K562 (cell line): ENCODE data around the gene IRF5. TPM values are rescaled to one million over a fixed set of nuclear protein-coding genes. Genes with fewer than 3 reads are reported as not detected.

ENCODE experiments used
- TEAD2 ChIP-seq: fragments of 450-650 bp; IDR thresholded peaks from 2 replicates; pipeline ENCODE4 v1.6.1; 2016; ENCODE audit warnings: missing genetic modification characterization, control low read depth, missing compliant biosample characterization
- polyA plus RNA-seq, 8 experiments: library from polyadenylated mRNA; depleted of rRNA in 4 of 8; stranded (reverse) in 5 of 8; unstranded in 3 of 8; fragments of >200 nt; fragmentation: Nextera tagmentation in 2 of 8; fragmentation: Illumina TruSeq in 1 of 8; extraction: Ambion mirVana in 2 of 8; extraction: Trizol in 1 of 8; gene quantifications; 2 replicates each; pipeline versions ENCODE4 v1.2.1 to v1.2.3, GENCODE V29; 2011 to 2014; ENCODE audit warnings: inconsistent platforms in 1 of 8, missing spikeins in 1 of 8
- total RNA-seq, 7 experiments: library from RNA; depleted of rRNA in 6 of 7; stranded (reverse); fragments of >200 nt in 6 of 7; fragmentation: Illumina TruSeq in 2 of 7; extraction: Trizol in 2 of 7; gene quantifications; 2 replicates each; pipeline versions ENCODE4 v1.2.1 to v1.2.3, GENCODE V29; 2011 to 2021; ENCODE audit warnings: low replicate concordance in 1 of 7
- TF ChIP-seq, protein P1 (sequence below): fragments of 200-800 bp; sonication (Bioruptor generic); IDR thresholded peaks from 2 replicates; pipeline ENCODE4 v1.6.1; 2016; ENCODE audit warnings: missing genetic modification characterization, missing compliant biosample characterization

Gene IRF5
- total and polyA plus RNA-seq, 9 of the 15 experiments (the other 6 are each of a cell fraction or from before 2014, with no cell fraction given): 0.04 TPM; not detected in 8

DNA sequence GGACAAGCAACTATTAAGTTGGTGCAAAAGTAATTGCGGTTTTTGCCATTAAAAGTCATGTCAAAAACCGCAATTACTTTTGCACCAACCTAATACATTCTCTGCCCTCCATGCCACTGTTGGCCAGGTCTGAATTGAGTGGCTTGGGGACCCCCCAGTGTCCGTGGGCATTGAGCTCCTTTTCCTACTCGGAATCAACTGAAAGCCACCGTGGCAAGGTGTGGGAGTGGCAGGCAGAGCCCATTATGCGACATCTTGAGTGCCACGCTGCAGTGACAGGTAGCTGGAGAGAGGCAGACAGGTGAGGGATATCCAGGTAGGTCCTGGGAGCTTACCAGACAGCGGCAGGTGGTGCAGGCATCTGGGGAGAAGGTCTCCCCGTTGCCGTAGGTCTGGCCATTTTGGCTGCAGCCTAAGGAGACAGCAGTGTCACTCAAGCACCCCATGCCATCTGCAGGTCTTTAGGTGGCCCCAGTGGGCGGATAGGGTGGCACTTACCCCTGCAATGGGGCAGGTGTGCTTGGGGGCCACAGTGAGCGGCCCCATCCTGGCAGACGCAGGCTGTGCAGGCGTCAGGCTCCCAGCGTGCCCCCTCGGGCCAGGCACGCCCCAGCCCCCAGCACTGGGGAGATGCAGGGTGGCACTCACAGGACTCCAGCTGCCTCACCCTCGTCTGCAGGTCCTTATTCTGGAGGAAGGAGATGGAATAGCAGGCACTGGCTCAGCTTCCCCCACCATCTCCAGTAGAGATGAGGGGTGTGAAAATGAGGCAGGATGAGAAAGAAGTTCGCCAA lies 30.8 kb upstream of the IRF5 start (continued):
- TF ChIP-seq, protein P1, sequence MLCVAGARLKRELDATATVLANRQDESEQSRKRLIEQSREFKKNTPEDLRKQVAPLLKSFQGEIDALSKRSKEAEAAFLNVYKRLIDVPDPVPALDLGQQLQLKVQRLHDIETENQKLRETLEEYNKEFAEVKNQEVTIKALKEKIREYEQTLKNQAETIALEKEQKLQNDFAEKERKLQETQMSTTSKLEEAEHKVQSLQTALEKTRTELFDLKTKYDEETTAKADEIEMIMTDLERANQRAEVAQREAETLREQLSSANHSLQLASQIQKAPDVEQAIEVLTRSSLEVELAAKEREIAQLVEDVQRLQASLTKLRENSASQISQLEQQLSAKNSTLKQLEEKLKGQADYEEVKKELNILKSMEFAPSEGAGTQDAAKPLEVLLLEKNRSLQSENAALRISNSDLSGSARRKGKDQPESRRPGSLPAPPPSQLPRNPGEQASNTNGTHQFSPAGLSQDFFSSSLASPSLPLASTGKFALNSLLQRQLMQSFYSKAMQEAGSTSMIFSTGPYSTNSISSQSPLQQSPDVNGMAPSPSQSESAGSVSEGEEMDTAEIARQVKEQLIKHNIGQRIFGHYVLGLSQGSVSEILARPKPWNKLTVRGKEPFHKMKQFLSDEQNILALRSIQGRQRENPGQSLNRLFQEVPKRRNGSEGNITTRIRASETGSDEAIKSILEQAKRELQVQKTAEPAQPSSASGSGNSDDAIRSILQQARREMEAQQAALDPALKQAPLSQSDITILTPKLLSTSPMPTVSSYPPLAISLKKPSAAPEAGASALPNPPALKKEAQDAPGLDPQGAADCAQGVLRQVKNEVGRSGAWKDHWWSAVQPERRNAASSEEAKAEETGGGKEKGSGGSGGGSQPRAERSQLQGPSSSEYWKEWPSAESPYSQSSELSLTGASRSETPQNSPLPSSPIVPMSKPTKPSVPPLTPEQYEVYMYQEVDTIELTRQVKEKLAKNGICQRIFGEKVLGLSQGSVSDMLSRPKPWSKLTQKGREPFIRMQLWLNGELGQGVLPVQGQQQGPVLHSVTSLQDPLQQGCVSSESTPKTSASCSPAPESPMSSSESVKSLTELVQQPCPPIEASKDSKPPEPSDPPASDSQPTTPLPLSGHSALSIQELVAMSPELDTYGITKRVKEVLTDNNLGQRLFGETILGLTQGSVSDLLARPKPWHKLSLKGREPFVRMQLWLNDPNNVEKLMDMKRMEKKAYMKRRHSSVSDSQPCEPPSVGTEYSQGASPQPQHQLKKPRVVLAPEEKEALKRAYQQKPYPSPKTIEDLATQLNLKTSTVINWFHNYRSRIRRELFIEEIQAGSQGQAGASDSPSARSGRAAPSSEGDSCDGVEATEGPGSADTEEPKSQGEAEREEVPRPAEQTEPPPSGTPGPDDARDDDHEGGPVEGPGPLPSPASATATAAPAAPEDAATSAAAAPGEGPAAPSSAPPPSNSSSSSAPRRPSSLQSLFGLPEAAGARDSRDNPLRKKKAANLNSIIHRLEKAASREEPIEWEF: no peak
- no peak for TF ChIP-seq TEAD2 (tag)
